Panc1 (cell line): ENCODE data around the gene CPZ.

Experiments used
- POLR2AphosphoS5 ChIP-seq: IDR thresholded peaks from 2 replicates; pipeline ENCODE4 v1.6.1; 2012; ENCODE audit warnings: mild to moderate bottlenecking, low read depth, low read length, moderate library complexity
- TCF7L2 ChIP-seq: IDR thresholded peaks from 2 replicates; pipeline ENCODE4 v1.6.1; 2011; ENCODE audit warnings: mild to moderate bottlenecking, low read depth, low read length, inconsistent platforms
- TF ChIP-seq, protein P1 (sequence below): fragments of 450-650 bp; IDR thresholded peaks from 2 replicates; pipeline ENCODE4 v1.5.1; 2017; ENCODE audit warnings: mild to moderate bottlenecking
- TF ChIP-seq, protein P2 (sequence below), 2 experiments: IDR thresholded peaks; 2 replicates each; pipeline ENCODE4 v1.6.1; 2011 to 2012; ENCODE audit warnings: low read depth in 2 of 2, control low read depth in 1 of 2, low read length in 1 of 2, mild to moderate bottlenecking in 1 of 2, moderate library complexity in 1 of 2; ENCODE audit not compliant: insufficient read depth in 1 of 2

DNA sequence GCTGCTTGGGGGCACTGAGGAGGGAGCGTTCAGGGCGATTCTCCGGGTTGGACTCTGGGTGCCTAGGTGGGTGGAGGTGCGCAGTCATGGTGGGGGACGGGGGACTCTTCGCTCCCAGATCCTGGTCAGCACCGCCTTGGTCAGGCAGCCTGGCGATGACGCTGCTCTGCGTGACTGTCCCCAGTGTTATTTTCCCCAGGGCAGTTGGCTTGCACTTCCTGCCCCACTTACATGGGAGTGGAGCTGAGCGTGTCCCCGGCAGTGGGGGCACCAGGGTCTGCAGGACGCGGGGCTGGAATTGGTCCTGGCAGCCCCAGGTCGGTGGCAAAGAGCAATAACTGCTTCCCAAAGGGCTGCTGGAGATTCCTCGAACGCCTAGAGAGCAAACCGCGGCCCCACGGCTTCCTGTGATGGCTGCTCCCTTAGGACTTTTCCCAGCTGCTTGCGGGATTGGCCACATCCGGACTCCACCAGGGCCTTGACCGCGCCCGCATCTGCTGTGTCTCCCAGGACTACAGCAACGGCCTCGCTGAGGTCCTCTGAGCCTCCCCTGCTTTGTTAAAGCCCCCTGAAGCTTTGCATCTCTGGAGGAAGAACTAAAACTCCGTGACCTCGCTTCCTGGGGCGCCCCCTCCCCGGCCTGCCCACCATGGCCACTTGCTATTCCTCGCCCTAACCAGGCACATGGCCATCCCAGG lies 47.7 kb upstream of the CPZ start:
- TF ChIP-seq, protein P1, sequence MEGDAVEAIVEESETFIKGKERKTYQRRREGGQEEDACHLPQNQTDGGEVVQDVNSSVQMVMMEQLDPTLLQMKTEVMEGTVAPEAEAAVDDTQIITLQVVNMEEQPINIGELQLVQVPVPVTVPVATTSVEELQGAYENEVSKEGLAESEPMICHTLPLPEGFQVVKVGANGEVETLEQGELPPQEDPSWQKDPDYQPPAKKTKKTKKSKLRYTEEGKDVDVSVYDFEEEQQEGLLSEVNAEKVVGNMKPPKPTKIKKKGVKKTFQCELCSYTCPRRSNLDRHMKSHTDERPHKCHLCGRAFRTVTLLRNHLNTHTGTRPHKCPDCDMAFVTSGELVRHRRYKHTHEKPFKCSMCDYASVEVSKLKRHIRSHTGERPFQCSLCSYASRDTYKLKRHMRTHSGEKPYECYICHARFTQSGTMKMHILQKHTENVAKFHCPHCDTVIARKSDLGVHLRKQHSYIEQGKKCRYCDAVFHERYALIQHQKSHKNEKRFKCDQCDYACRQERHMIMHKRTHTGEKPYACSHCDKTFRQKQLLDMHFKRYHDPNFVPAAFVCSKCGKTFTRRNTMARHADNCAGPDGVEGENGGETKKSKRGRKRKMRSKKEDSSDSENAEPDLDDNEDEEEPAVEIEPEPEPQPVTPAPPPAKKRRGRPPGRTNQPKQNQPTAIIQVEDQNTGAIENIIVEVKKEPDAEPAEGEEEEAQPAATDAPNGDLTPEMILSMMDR: no peak
- TF ChIP-seq POLR2AphosphoS5: no peak
- TF ChIP-seq, protein P2, sequence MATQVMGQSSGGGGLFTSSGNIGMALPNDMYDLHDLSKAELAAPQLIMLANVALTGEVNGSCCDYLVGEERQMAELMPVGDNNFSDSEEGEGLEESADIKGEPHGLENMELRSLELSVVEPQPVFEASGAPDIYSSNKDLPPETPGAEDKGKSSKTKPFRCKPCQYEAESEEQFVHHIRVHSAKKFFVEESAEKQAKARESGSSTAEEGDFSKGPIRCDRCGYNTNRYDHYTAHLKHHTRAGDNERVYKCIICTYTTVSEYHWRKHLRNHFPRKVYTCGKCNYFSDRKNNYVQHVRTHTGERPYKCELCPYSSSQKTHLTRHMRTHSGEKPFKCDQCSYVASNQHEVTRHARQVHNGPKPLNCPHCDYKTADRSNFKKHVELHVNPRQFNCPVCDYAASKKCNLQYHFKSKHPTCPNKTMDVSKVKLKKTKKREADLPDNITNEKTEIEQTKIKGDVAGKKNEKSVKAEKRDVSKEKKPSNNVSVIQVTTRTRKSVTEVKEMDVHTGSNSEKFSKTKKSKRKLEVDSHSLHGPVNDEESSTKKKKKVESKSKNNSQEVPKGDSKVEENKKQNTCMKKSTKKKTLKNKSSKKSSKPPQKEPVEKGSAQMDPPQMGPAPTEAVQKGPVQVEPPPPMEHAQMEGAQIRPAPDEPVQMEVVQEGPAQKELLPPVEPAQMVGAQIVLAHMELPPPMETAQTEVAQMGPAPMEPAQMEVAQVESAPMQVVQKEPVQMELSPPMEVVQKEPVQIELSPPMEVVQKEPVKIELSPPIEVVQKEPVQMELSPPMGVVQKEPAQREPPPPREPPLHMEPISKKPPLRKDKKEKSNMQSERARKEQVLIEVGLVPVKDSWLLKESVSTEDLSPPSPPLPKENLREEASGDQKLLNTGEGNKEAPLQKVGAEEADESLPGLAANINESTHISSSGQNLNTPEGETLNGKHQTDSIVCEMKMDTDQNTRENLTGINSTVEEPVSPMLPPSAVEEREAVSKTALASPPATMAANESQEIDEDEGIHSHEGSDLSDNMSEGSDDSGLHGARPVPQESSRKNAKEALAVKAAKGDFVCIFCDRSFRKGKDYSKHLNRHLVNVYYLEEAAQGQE (IDR thresholded peaks at IDR 0.05; ENCODE audit: insufficient read depth in 1 of 2, low read depth in 2 of 2, low read length in 1 of 2): no peak
- TF ChIP-seq TCF7L2: no peak
